ENCODE data around the gene PIM1. TPM values are rescaled to one million over a fixed set of nuclear protein-coding genes. Genes with fewer than 3 reads are reported as not detected.

Gene PIM1
- total and polyA plus RNA-seq, 9 of the 15 experiments (the other 6 are each of a cell fraction or from before 2014, with no cell fraction given) = 19.0 to 789 (median 212) TPM

DNA sequence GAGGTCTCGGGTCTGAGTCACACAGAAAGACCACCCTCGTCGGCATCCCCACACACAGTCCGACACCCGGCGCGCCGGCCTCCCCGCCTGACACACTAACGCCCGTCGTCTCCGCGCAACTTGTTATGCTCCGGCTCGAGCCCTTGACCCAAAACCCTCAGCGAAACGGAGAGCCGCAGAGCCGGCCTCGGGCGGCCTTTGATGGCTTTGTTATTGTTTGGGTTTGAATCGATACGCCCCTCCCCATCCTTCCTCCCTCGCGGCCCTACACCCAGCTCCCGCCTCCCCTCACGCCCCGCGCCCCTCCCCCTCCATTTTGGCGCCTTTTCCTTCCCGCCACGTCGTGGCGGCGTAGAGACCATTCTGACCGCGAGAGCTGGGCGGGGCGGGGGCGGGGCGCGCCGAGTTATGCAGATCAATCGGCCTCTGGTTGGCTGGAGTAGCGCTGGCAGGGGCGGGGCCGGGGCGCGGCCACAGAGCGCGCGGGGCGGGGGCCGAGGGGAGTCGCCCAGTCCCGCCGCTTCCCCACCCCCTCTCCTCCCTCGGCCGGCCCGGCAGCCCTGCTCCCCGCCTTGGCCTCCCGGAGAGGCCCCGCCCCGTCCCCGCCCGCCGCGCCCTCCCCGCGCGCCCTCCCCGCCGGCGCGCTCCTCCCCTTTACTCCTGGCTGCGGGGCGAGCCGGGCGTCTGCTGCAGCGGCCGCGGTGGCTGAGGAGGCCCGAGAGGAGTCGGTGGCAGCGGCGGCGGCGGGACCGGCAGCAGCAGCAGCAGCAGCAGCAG, at the start of gene PIM1 (continued):
- TF ChIP-seq CEBPB (tag; IDR thresholded peaks at IDR 0.05) = no peak
- peak; percentile 40; the same call in 1 of the 2 replicates for TF ChIP-seq ZNF431 (CRISPR knock-in tag; IDR thresholded peaks at IDR 0.05)
- TF ChIP-seq BHLHE40 (IDR thresholded peaks at IDR 0.05; ENCODE audit: low read length) = peak; percentile 17; the same call in 1 of the 2 replicates
- 0 out of 2 replicates have a peak, but pooled peaks have one; percentile 21 for TF ChIP-seq CHCHD3 (CRISPR knock-in tag; IDR thresholded peaks at IDR 0.05)
- TF ChIP-seq KLF13 (tag; IDR thresholded peaks at IDR 0.05; ENCODE audit: borderline replicate concordance, low read depth) = peak; percentile 53; the same call in 1 of the 2 replicates
- TF ChIP-seq TARDBP (IDR thresholded peaks at IDR 0.05) = no peak
- TF ChIP-seq NBN (IDR thresholded peaks at IDR 0.05; ENCODE audit: low read depth) = peak; percentile 63; the same call in 1 of the 2 replicates
- peak; percentile 88 for TF ChIP-seq TFAP4 (CRISPR knock-in tag; IDR thresholded peaks at IDR 0.05; ENCODE audit: borderline replicate concordance)
- TF ChIP-seq STAG1 (CRISPR knock-in tag; IDR thresholded peaks at IDR 0.05; ENCODE audit: borderline replicate concordance) = 0 out of 2 replicates have a peak, but pooled peaks have one; percentile 30
- TF ChIP-seq DPF2 (IDR thresholded peaks at IDR 0.05) = peak; percentile 62
- peak; percentile 2 to 12; a peak in 3 of 4 replicates for TF ChIP-seq RAD21 (CRISPR knock-in tag; conservative IDR thresholded peaks at IDR 0.05 in 1 of 2, IDR thresholded peaks at IDR 0.05 in 1 of 2)
- 0 out of 2 replicates have a peak, but pooled peaks have one; percentile 18 for TF ChIP-seq ZNF24 (IDR thresholded peaks at IDR 0.05)
- TF ChIP-seq REST (IDR thresholded peaks at IDR 0.05; ENCODE audit: borderline replicate concordance) = peak; percentile 79
- no peak for TF ChIP-seq REST (CRISPR knock-in tag; IDR thresholded peaks at IDR 0.05; ENCODE audit: low read depth)
- no peak for TF ChIP-seq BRCA1 (IDR thresholded peaks at IDR 0.05)
- TF ChIP-seq BRCA1 (CRISPR knock-in tag; IDR thresholded peaks at IDR 0.05) = peak; percentile 7; the same call in 1 of the 2 replicates
- TF ChIP-seq ZNF175 (CRISPR knock-in tag; IDR thresholded peaks at IDR 0.05; ENCODE audit: low read depth) = 0 out of 2 replicates have a peak, but pooled peaks have one; percentile 12
- TF ChIP-seq FOXK1 (CRISPR knock-in tag; IDR thresholded peaks at IDR 0.05; ENCODE audit: borderline replicate concordance) = 0 out of 2 replicates have a peak, but pooled peaks have one; percentile 28
